Measurements from ENCODE around the gene GPNMB.
"Not testable (repeated sequence)": the region's sequence is repeated elsewhere in the genome, so short reads cannot be mapped to it uniquely, and the experiment has no call there.

GPNMB gene

DNA sequence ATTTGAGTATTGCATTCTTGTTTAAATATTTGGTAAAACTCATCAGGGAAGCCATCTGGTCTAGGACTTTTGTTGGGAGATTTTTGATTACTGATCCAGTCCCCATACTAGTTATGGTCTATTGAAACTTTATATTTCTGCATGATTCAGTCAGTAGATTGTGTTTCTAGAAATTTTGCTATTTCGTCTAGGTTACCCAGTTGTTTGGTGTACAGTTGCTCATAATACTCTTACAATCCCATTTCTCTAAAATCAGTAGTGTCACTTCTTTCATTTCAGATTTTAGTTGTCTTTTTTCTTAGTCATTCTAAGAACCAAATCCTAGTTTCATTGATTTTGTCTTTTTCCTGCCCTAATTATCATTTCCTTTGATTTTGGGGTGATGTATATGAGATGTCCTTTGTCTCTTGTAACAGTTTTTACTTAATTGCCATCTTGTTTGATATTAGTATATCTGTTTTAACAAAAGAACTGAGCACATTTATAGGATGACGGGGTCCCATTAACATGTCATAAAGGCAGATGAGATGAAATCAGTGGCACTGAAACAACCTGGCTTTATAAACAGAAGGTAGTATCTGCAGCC, 60.5 kb downstream of the GPNMB start:
- no peak for DNase-seq (ENCODE audit: low read depth in 2 of 2)

- DNase-seq (ENCODE audit: low read depth in 2 of 2), result no peak
These were observed 62.2 kb downstream of the GPNMB start for GRCh38 chr7:23308754-23309153.

- not testable (repeated sequence) for DNase-seq (ENCODE audit: low read depth in 2 of 2)
These were observed 65.6 kb downstream of the GPNMB start for GRCh38 chr7:23312141-23312540.

GRCh38 chr7:23315366-23315765, 68.8 kb downstream of the GPNMB start:
- DNase-seq (ENCODE audit: low read depth in 2 of 2), result no peak
